ENCODE measurements around the gene PGBD5.
"Not testable (repeated sequence)": the region's sequence is repeated elsewhere in the genome, so short reads cannot be mapped to it uniquely, and the experiment has no call there.

Gene PGBD5, protein sequence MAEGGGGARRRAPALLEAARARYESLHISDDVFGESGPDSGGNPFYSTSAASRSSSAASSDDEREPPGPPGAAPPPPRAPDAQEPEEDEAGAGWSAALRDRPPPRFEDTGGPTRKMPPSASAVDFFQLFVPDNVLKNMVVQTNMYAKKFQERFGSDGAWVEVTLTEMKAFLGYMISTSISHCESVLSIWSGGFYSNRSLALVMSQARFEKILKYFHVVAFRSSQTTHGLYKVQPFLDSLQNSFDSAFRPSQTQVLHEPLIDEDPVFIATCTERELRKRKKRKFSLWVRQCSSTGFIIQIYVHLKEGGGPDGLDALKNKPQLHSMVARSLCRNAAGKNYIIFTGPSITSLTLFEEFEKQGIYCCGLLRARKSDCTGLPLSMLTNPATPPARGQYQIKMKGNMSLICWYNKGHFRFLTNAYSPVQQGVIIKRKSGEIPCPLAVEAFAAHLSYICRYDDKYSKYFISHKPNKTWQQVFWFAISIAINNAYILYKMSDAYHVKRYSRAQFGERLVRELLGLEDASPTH

DNA sequence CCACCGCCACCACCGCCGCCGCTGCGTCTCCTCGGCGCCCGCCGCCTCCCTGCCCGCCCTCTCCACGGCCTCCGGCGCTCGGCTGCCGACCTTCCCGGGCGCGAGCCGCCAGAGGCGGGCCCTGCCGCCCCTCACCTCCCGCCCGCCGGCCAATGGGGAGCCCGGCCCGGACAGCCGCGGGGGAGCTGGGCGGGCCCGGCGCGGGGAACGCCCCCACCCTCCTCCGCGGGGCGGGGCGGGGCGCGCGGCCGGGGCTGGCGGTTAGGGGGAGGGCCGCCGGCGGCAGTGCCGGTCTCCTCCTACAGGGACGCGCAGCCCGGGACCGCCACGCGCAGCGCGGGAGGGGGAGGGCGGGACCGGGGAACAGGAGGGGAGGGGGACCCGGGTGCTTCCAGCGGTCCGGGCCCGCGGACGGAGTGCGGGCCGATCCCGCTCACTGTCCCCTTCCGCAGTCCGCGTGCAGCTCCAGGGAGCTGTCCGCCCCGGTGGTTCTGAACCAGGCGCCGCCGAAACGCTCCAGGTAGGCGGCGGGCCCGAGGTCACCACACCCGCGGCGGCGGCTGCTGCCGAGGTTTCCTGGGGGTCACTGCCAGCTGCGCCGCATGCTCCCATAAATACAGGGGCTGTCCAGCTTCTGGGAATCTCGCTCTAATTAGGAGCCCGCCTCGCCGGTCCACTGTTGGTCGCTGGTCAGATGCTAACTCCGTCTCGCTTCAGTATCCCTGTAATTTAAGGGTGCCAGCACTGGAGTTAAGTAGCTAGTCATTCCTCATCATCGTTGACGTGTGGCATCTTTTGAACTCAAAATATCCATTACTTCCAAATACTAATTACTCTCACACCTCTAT is at the start of gene PGBD5:
TSS of gene PGBD5 (minus strand) at position 87 of the 848 bp plus-strand sequence. CDS start 404 bp downstream, outside the sequence.
- DNase-seq (ENCODE audit: low read depth), result no peak

DNA sequence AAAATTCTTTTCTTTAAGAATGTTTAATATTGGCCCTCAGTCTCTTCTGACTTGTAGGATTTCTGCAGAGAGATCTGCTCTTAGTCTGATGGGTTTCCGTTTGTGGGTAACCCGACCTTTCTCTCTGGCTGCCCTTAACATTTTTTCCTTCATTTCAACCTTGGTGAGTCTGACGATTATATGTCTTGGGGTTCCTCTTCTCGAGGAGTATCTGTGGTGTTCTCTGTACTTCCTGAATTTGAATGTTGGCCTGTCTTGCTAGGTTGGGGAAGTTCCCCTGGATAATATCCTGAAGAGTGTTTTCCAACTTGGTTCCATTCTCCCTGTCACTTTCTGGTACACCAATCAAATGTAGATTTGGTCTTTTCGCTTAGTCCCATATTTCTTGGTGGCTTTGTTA is 48.8 kb upstream of the PGBD5 start:
- DNase-seq (ENCODE audit: low read depth), result not testable (repeated sequence)

DNA sequence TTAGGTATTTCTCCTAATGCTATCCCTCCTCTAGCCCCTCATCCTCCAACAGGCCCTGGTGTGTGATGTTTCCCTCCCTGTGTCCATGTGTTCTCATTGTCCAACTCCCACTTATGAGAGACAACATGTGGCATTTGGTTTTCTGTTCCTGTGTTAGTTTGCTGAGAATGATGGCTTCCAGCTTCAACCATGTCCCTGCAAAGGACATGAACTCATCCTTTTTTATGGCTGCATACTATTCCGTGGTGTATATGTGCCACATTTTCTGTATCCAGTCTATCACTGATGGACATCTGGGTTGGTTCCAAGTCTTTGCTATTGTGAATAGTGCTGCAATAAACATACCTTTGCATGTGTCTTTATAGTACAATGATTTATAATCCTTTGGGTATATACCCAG is 44.6 kb upstream of the PGBD5 start:
- DNase-seq (ENCODE audit: low read depth), result not testable (repeated sequence)

DNA sequence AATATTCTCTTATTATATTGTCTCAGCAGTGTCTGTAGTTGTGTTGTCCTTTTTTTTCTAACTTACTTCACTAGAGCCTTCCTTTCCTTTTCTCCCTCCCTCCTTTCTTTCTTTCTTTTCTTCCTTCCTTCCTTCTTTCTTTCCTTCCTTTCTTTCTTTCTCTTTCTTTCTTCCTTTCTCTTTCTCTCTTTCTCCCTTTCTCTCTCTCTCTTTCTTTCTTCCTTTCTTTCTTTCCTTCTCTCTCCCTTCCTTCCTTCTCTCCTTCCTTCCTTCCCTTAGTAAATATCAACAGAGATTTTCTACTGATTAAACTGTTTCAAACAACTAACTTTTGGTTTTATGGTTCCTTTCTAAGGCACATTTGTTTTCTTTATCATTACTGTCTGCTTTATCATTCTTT is 43.1 kb upstream of the PGBD5 start:
- DNase-seq (ENCODE audit: low read depth), result no peak

DNA sequence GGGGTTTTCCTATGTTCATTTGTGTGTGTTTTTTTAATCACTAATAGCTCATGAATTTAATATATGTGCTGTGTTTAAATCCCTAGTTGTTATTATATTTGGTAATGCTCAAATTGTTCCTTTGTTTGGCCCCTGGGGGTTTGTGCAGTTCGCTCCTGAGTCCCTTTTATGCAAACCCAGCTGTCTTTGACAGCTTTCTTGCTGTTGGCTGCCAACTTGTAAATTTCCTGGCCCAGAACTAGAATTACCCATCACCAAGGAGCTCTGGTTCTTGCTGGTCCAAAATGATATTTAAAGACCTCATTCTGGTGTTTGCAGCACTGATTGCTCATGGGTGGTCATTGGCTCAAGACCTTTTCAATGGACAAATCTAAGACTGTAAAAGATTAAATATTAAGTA is 39.6 kb upstream of the PGBD5 start:
- no peak for DNase-seq (ENCODE audit: low read depth)

DNA sequence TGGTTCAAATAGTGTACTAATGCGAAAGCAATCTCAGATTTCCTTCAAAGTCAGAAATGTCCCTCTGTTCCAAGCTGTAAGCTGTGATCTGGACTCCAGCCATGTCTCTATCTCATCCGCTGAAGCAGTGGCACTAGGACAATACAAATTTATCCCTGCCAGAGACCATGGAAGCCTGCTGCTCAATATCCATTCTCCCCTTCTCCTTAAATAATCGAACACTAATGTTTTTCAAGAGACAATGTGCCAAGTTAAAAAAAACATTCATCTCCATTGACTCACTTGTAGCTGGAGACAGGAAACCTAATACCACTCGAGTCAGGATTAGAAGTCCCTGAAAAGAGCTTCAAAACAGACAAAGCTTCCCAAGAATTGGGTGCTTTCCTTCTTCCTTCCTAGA is 38.5 kb upstream of the PGBD5 start:
- no peak for DNase-seq (ENCODE audit: low read depth)

DNA sequence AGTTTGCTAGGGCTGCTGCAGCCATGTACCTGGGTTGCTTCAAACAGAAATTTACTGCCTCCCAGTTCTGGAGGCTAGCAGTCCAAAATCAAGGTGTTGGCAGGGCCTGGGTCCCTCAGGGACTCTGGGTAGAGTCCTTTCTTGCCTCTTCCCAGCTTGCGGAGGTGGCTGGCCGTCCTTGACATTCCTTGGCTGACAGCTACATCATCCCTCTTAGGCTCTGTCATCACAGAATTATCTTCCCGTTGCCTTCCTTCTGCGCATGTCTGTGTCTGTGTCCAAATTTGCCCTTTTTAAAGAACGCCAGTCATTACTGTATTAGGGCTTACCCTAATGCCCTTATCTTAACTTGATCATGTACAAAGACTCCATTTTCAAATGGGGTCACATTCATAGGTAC is 37.6 kb upstream of the PGBD5 start:
- DNase-seq (ENCODE audit: low read depth), result no peak

DNA sequence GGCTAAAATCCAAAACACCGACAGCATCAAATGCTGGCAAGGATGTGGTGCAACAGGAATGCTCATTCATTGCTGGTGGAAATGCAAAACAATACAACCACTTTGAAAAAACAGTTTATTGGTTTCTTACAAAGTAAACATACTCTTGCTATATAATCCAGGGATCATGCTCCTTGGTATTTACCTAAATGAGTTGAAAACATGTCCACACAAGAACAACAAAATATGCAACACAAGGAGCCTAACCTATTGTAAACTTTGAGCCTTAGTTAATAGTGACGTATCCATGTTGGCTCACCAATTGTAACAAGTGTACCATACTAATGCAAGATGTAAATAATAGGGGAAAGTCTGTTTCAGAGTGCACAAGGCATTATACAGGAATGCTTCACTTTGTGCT is 37.2 kb upstream of the PGBD5 start:
- DNase-seq (ENCODE audit: low read depth), result no peak

DNA sequence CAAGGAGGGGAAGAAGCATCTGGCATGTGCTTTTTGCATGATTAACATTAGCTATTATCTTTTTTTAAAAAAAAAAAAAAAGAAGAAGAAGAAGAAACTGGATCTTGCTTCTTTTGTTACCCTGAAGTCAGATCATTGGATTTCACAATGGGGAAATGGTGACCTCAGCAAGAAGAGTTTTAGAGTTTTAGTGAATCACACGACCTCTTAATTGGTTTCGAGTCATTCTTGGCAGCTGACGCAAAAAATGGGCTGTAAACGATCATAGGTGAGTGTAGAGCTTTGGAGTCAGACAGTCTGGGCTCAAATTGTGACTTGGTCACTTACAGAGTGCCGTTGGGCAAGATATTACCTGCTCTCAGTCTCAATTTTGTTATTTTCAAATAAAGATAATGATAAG is 33.3 kb upstream of the PGBD5 start:
- no peak for DNase-seq (ENCODE audit: low read depth)

DNA sequence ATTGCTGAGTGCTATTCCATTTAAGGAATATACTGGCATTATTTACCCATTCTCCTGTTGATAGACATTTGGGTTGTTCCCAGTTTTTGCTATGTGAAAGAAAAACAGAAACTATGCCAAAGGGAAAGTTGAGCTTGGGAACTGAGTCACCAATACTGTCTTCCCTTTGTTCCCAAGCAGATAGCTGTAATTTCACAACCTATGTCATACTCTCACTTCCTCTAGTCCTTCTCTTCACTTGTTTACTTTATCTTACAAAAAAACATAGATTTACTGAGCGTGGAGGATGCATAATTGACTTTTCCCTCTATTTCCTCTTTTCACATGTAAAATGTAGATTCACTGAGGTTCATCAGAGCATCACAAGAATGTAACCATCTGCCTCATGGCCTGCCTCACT is 32.4 kb upstream of the PGBD5 start:
- no peak for DNase-seq (ENCODE audit: low read depth)

DNA sequence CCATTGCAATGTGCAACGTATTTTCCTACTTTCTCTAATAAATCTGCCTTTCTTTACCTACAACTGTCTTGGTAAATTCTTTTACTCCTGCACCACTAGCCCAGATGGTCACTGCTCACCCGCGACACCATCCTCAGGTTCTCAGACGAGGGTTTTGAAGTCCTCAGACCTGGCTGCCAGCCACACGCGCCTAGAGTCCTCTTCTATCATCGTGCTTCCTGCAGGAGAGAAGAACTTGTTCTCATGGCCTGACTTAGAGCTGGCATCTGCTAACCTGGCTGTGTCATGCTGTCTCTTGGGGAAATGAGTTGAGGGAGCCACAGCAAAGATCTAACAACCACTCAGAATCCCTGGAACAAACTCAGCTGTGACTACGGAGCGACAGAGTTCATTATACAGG is 30.3 kb upstream of the PGBD5 start:
- DNase-seq (ENCODE audit: low read depth), result no peak

DNA sequence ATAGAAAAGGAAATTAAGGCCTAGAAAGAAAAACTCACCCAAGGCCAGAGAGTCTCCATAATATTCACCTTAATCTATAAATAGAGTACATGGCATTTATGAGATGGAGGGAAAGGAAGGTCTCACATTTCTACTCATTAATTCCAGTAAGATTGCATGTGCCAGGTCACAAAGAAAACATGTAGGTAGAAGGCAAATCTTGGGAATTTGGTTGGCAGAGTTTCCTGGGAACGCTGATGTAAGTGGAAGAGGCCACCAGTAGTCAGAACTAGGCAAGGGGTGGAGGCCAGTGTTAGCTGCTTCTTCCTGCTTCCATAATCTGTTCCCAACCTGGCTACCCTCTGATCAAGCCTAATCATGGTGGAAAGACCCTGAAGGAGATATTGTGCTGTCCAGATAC is 29.2 kb upstream of the PGBD5 start:
- no peak for DNase-seq (ENCODE audit: low read depth)

DNA sequence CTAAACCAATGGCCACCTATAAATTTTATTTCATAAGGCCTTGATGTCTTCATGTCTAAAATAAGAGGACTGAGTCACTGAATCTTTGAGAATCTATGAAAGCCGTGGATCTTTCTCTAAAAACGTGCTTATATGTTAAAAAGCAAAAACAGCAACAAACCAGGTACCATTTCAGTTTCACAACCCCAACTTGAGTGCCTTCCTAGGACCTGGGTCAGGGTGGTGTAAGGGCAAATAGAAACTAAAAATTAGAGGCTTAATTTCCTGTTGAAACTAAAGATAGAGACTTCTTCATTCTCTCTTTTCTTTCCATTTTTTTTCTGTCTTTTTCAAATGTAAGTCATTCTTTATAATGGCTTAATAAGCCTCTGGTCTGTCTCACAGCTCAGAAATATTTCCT is 27.2 kb upstream of the PGBD5 start:
- no peak for DNase-seq (ENCODE audit: low read depth)

DNA sequence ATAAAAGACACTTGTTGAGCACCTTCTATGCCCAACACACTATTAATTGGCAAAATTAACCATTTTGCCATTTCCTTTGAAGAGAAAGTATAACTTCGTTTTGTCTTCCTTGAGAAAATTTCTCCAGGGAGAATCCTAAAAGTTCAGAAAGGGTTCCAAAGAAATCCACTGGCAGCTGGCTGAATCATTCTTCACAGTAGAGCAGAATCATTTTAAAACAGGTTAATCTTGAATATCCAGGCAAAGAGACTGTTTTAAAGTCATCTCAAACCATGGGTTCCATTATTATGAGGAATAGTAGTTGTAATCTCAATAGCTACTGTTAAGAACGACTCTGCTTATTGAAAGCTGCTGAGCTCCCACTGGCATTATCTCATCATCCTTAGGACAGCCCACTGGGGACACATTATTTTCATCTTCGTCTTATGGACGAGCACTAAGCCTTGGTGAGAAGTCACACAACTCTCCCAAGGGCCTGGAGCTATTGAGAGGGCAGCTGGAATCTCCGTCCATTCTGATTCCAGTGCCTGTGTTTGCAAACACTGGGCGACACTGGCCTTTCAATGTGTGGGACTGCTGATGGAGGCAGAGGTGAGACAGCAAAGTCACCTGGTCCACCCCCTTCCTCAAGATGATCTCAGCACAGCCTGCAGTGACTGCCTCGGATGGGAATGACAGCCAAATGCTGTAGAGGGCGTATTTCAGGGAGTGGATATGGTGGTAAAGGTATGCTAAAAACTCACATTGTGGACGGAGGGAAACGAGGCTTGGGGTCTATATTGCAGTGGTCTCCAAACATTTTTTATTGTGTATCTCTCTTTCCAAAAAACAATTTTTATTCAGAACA is 15.3 kb upstream of the PGBD5 start:
- DNase-seq (ENCODE audit: low read depth), result no peak

DNA sequence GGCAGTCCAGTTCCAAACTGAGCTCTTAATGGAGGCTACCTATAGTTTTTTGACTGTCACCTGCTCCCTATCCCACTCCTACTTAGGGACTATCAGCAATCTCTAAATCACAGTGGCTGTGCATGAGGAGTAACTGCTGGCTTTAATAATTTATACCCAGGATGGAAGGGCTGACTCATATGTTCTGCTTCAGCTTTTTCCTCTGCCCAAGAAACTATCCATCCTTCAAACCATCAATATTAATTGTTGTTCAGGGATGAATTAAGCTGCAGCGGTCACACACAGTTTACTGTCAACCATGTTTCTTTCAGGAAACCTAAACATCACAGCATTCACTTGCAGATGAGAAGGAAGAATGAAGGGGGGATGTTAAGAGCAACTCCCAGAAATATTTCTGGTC is 9.0 kb upstream of the PGBD5 start:
- DNase-seq (ENCODE audit: low read depth), result no peak

DNA sequence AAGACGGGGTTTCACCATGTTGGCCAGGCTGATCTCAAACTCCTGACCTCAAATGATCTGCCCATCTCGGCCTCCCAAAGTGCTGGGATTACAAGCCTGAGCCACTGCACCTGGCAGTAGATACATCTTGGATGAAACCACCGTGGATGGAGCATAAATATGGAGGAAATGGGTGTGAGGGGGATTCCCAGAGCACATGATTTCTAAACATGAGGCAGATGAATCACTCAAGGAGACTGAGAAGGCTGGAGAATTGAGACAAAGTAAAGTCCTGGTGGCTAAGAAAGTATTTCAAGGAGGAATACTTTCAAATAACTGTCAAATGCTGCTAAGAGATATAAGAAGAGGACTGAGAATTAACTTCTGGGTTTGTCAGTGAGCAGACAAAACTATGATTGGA is 5.4 kb upstream of the PGBD5 start:
- no peak for DNase-seq (ENCODE audit: low read depth)

DNA sequence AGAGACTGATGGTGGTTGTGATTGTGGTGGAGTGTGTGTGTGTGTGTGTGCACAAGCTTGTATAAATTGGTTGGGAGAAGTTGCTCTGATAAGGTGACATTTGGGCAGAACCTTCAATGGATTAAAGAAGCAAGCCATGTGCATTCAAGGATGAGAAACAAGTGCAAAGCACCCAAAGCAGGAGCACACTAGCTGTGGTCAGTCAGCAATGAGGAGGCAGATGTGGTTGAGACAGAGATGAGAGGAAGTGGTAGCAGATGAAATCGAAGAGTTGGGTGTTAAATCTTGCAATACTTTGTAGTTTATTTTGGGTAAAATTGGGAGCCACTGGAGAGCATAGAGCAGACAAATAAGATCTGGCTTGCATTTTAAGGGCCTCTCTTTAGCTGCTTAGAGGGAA is 4.4 kb upstream of the PGBD5 start:
- no peak for DNase-seq (ENCODE audit: low read depth)

DNA sequence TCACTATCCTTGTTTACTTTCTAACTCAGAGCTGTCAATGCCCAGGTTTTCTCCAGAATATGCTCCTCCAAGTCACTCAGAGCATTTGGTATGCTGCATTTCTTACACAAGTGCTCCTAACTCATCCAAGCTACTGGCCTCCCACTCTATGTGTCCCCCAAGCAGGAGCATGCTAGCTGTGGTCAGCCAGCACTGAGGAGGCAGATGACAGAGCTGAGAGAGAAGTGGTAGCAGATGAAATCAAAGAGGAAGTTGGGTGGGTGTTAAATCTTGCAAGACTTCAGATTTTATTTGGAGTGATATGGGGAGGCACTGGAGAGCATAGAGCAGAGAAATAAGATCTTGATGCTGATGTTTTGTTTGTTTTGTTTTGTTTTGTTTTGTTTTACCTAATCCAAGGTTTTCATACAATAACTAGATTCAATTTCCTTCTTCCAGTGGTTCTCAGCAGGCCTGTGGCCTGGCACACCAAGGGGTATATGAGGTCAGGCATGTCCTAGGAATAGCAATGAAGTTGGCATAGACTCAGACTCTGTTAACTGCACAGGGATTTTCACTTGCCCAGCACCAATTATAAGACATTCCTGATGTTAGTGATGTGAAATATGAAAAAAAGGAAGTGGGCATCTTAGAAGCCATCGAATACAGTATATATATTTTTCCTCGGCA is 3.1 kb upstream of the PGBD5 start:
- no peak for DNase-seq (ENCODE audit: low read depth)

DNA sequence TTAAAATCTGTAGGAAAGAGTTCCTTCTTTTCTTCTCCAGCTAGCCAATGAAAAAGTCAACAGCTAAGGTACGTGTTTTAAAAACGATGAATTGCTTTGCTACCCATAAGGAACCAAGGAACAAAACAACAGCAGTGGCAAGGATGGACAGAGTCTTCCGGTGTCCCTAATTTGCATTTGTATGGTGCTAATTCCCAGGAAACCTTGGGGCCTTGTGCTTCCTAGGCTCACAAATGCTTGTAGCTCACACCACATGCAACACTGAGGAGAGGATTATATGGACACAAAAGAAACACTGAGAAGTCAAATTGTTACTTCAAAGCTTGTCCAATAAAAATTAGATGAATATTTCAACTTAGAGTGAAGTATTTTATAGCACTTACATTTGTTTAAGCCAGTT is 1.8 kb upstream of the PGBD5 start:
- no peak for DNase-seq (ENCODE audit: low read depth)

DNA sequence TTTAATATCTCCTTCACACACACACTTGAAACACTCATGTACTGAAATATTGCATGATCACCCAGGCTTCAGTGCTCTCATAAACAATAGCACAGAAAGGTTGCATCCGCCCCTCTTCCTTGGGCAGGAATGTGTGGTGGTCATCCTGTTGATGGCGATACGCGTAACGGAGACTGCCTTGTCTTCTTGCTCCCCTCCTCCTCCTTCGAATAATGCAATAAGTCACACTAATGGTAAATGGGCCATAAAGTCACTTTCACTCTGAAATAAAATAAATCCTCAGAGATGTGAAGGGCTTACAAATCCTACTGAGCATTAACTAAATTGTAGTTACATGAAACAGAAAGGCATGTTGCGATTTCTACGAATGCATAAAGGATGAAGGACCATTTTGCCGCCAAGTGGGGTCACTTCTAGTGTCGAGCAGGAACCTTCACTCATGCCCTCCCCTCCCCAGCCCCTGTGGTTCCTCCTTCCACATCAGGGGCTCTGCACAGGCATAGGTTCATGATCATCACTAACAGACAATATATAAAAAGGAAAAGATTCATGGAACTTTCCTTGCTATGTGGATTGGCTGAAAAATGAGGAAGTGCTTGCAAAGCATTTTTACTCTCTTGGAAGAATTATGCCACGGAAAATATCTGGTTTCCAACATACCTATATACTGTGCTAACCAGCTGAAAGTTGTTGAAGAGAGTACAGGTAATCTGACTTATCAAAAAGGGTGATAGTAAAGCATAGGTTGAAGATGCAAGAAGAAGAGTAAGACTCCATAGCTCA is 1.2 kb upstream of the PGBD5 start:
- no peak for DNase-seq (ENCODE audit: low read depth)
